Uterus (tissue), 4 donors: ENCODE results near the gene MRPL34. TPM values are rescaled to one million over a fixed set of nuclear protein-coding genes. Genes with fewer than 3 reads are reported as not detected.

ENCODE experiments used
- DNase-seq, 2 donors: peaks; one replicate each; pipeline ENCODE4 v3.0.0-alpha.2; 2019 to 2020
- H3K27ac ChIP-seq, 2 donors: fragments of 200-600 bp; sonication (generic); 1 replicate in 1 of 2; 2 replicates in 1 of 2; pipeline ENCODE4 v1.5.1; 2016 to 2018
- H3K27me3 ChIP-seq, 2 donors: fragments of 200-600 bp; sonication (generic); one replicate each; pipeline ENCODE4 v1.5.1; 2018 to 2019; ENCODE audit warnings: control low read depth in 1 of 2
- H3K36me3 ChIP-seq, 2 donors: fragments of 200-600 bp; sonication (generic); one replicate each; pipeline ENCODE4 v1.5.1; 2019; ENCODE audit warnings: control low read depth in 1 of 2
- H3K4me1 ChIP-seq, 2 donors: fragments of 200-600 bp; sonication (generic); one replicate each; pipeline ENCODE4 v1.5.1; 2018 to 2019; ENCODE audit warnings: control low read depth in 1 of 2
- H3K4me3 ChIP-seq, 2 donors: fragments of 200-600 bp; sonication (generic); 1 replicate in 1 of 2; 2 replicates in 1 of 2; pipeline ENCODE4 v1.5.1; 2018 to 2019; ENCODE audit warnings: mild to moderate bottlenecking in 1 of 2
- H3K9me3 ChIP-seq, 2 donors: fragments of 200-600 bp; sonication (generic); one replicate each; pipeline ENCODE4 v1.5.1; 2019; ENCODE audit warnings: control low read depth in 1 of 2
- CTCF ChIP-seq, 4 experiments: fragments of 200-600 bp in 2 of 4; fragments of 450-650 bp in 2 of 4; sonication (generic) in 2 of 4; IDR thresholded peaks; one replicate each; pipeline ENCODE4 v1.5.1; 2016 to 2019; ENCODE audit warnings: antibody characterized with exemption in 4 of 4, mild to moderate bottlenecking in 2 of 4, moderate library complexity in 1 of 4
- POLR2A ChIP-seq, 2 donors: fragments of 450-650 bp; IDR thresholded peaks; one replicate each; pipeline ENCODE4 v1.6.1; 2016; ENCODE audit warnings: antibody characterized with exemption in 2 of 2, mild to moderate bottlenecking in 1 of 2, moderate library complexity in 1 of 2
- intact Hi-C: fragments of 100-400 bp; cut with DNase I; formaldehyde crosslinking; loops from one replicate; pipeline ENCODE4 v1.15.1; 2023; ENCODE audit warnings: low total_unique reads
- total RNA-seq, 4 donors: library from RNA; depleted of rRNA in 3 of 4; stranded (reverse); fragments of >200 nt in 3 of 4; gene quantifications; one replicate each; pipeline versions ENCODE4 v1.1.0 to v1.2.4, GENCODE V29; 2014 to 2023
- donor health status: DM: yes; HTN: yes; CAD: no.

Gene MRPL34
- total RNA-seq, 4 donors from 2014 or later: 30.9 to 289 (median 97.2) TPM

GRCh38 chr19:17302391-17303166, 3.1 kb upstream of the MRPL34 start:
- Histone ChIP-seq H3K27me3 (no peaks in the 10 kb centered on the region), H3K9me3 (no peaks in the 10 kb centered on the region), H3K4me1 (peaks cover 0 to 20% of the 10 kb centered on the region in 2 donors), H3K4me3 (peak overlapping the region; percentile 63 to 81), H3K27ac (peak overlapping the region; percentile 72 to 88), H3K36me3 (no peaks in the 10 kb centered on the region)
- intact Hi-C loops: no loop called here
- DNase-seq: peak; percentile 42 to 51
- TF ChIP-seq CTCF (IDR thresholded peaks at IDR 0.05) (no peak), POLR2A (IDR thresholded peaks at IDR 0.05) (no peak)

GRCh38 chr19:17303167-17303939, 2.3 kb upstream of the MRPL34 start, which contains the start of gene ABHD8:
ABHD8 (minus strand) TSS chr19:17303425; CDS start chr19:17301616, 1,809 bp downstream.
- peak; percentile 96 to 98 for DNase-seq
- peaks cover 0 to 20% of the 10 kb centered on the region in 2 donors for H3K4me1 ChIP-seq
- H3K27ac ChIP-seq: peak within 1 kb of the TSS; percentile 72 to 88
- no peaks in the 10 kb centered on the region for H3K27me3 ChIP-seq
- H3K36me3 ChIP-seq: no peaks in the 10 kb centered on the region
- intact Hi-C loops: no loop called here
- no peaks in the 10 kb centered on the region for H3K9me3 ChIP-seq
- TF ChIP-seq POLR2A (IDR thresholded peaks at IDR 0.05) (peak; percentile 67 to 70), CTCF (IDR thresholded peaks at IDR 0.05) (peak; percentile 33 to 89 (median 79))
- H3K4me3 ChIP-seq: peak within 1 kb of the TSS; percentile 63 to 81

DNA sequence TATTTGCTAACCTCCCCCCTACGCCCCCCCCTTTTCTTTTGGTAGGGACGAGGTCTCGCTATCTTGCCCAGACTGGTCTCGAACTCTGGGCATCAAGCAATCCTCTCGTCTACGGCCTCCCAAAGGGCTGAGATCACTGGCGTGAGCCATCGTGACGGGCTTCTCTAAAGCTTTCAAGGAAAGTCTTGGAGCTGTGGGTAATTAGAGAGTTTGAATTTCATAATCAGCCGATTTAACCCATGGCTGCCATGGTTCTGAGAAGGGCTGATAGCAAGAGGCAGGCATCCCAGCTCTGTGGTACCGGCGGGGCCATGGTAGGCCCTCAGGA, 1.8 kb upstream of the MRPL34 start:
- H3K4me3 ChIP-seq: no peak overlapping the region
- no peaks in the 10 kb centered on the region for H3K9me3 ChIP-seq
- intact Hi-C loops: no loop called here
- peaks cover 0 to 20% of the 10 kb centered on the region in 2 donors for H3K4me1 ChIP-seq
- TF ChIP-seq POLR2A (IDR thresholded peaks at IDR 0.05) (no peak), CTCF (IDR thresholded peaks at IDR 0.05) (no peak)
- DNase-seq: peak in 1 of 2 donors; percentile 26
- H3K27ac ChIP-seq: peak overlapping the region; percentile 57 to 88
- H3K27me3 ChIP-seq: no peaks in the 10 kb centered on the region
- no peaks in the 10 kb centered on the region for H3K36me3 ChIP-seq

GRCh38 chr19:17304386-17305215, 1.1 kb upstream of the MRPL34 start:
- Histone ChIP-seq H3K36me3 (no peaks in the 10 kb centered on the region), H3K4me1 (peaks cover 0 to 20% of the 10 kb centered on the region in 2 donors), H3K4me3 (no peak overlapping the region), H3K27ac (peak overlapping the region; percentile 88 to 89), H3K27me3 (no peaks in the 10 kb centered on the region), H3K9me3 (no peaks in the 10 kb centered on the region)
- TF ChIP-seq POLR2A (IDR thresholded peaks at IDR 0.05): no peak
- TF ChIP-seq CTCF (IDR thresholded peaks at IDR 0.05): no peak
- intact Hi-C loops: no loop called here
- DNase-seq: peak in 1 of 2 donors; percentile 29
